A549 treated with DMSO at 1 μM for 4 hours (cell line): ENCODE data around the gene MRPL53. TPM values are rescaled to one million over a fixed set of nuclear protein-coding genes. Genes with fewer than 3 reads are reported as not detected.

Experiments used
- total RNA-seq: library from RNA; stranded (reverse); fragments of 200-300 nt; extraction: Qiagen RNA extraction; gene quantifications from 5 replicates; pipeline ENCODE4 v1.2.3, GENCODE V29; 2022; ENCODE audit warnings: low read depth

Gene MRPL53
- 105 to 147 TPM (median 128 TPM) in 5 replicates for total RNA-seq

GRCh38 chr2:74472086-74472944, at the start of gene MRPL53:
Gene MRPL53 (minus strand): TSS chr2:74472680. CDS start chr2:74472660, 20 bp downstream.

GRCh38 chr2:74514368-74515270, 42.1 kb upstream of the MRPL53 start, which contains the start of gene TLX2:
Gene TLX2 (plus strand): TSS chr2:74514450. CDS start chr2:74514807, 357 bp downstream.

GRCh38 chr2:74507145-74507925, 34.9 kb upstream of the MRPL53 start, which contains the start of gene PCGF1:
Gene PCGF1 (minus strand): TSS chr2:74507695. CDS start chr2:74507668, 27 bp downstream.

GRCh38 chr2:74499267-74499939, 26.9 kb upstream of the MRPL53 start, which contains the start of gene LBX2:
Gene LBX2 (minus strand): TSS chr2:74499603. CDS start chr2:74499537, 66 bp downstream.

GRCh38 chr2:74482801-74483674, 10.6 kb upstream of the MRPL53 start, which contains the start of the genes CCDC142 and TTC31:
Gene CCDC142 (minus strand): TSS chr2:74482998. CDS start chr2:74482837, 161 bp downstream.
Gene TTC31 (plus strand): TSS chr2:74483081. CDS start chr2:74483096, 15 bp downstream.

GRCh38 chr2:74458132-74458937, 14.1 kb downstream of the MRPL53 start, which contains the start of gene WBP1:
Gene WBP1 (plus strand): TSS chr2:74458438. CDS start chr2:74458603, 165 bp downstream.

GRCh38 chr2:74454654-74455511, 17.6 kb downstream of the MRPL53 start, which contains the start of gene INO80B:
Gene INO80B (plus strand): TSS chr2:74455087. CDS start chr2:74455117, 30 bp downstream.

GRCh38 chr2:74441690-74442482, 30.6 kb downstream of the MRPL53 start, which contains the start of gene RTKN:
Gene RTKN (minus strand): TSS chr2:74441937. CDS start chr2:74441816, 121 bp downstream.

Other genes with a start within 250 kb of the MRPL53 start
- 0.18 to 0.41 TPM (median 0.28 TPM) in 5 replicates for gene SLC4A5, start 129.3 kb downstream of the MRPL53 start, total RNA-seq
- gene DCTN1, start 92.4 kb downstream of the MRPL53 start, total RNA-seq = 111 to 159 TPM (median 138 TPM) in 5 replicates
- 3.2 to 4.4 TPM (median 3.2 TPM) in 5 replicates for gene C2orf81, start 51.1 kb downstream of the MRPL53 start, total RNA-seq
- 77.2 to 88.4 TPM (median 80.7 TPM) in 5 replicates for gene WDR54, start 51.0 kb downstream of the MRPL53 start, total RNA-seq
- gene RTKN, start 30.7 kb downstream of the MRPL53 start, total RNA-seq = 19.2 to 28.0 TPM (median 20.7 TPM) in 5 replicates
- 39.5 to 51.7 TPM (median 48.4 TPM) in 5 replicates for gene INO80B, start 17.6 kb downstream of the MRPL53 start, total RNA-seq
- 52.9 to 81.9 TPM (median 75.1 TPM) in 5 replicates for gene WBP1, start 14.2 kb downstream of the MRPL53 start, total RNA-seq
- gene MOGS, start 7.3 kb downstream of the MRPL53 start, total RNA-seq = 37.8 to 51.9 TPM (median 50.9 TPM) in 5 replicates
- 10.8 to 16.3 TPM (median 14.3 TPM) in 5 replicates for gene CCDC142, start 10.3 kb upstream of the MRPL53 start, total RNA-seq
- gene TTC31, start 10.4 kb upstream of the MRPL53 start, total RNA-seq = 14.8 to 19.3 TPM (median 17.3 TPM) in 5 replicates
- gene LBX2, start 26.9 kb upstream of the MRPL53 start, total RNA-seq = 3.5 to 4.6 TPM (median 4.1 TPM) in 5 replicates
- 28.2 to 39.3 TPM (median 31.9 TPM) in 5 replicates for gene PCGF1, start 35.0 kb upstream of the MRPL53 start, total RNA-seq
- 0.14 to 0.43 TPM (median 0.25 TPM) in 5 replicates for gene TLX2, start 41.8 kb upstream of the MRPL53 start, total RNA-seq
- 0.08 to 0.12 TPM (median 0.11 TPM) in 3 of 5 replicates, not detected in the others for gene DQX1, start 53.6 kb upstream of the MRPL53 start, total RNA-seq
- gene AUP1, start 57.0 kb upstream of the MRPL53 start, total RNA-seq = 194 to 263 TPM (median 239 TPM) in 5 replicates
- gene HTRA2, start 57.3 kb upstream of the MRPL53 start, total RNA-seq = 31.5 to 42.2 TPM (median 38.3 TPM) in 5 replicates
- 0.25 to 0.55 TPM (median 0.40 TPM) in 5 replicates for gene LOXL3, start 81.3 kb upstream of the MRPL53 start, total RNA-seq
- 4.0 to 5.6 TPM (median 4.9 TPM) in 5 replicates for gene DOK1, start 82.0 kb upstream of the MRPL53 start, total RNA-seq
- gene M1AP, start 175.7 kb upstream of the MRPL53 start, total RNA-seq = not detected in 5 replicates
- 8.6 to 13.7 TPM (median 11.2 TPM) in 5 replicates for gene SEMA4F, start 181.6 kb upstream of the MRPL53 start, total RNA-seq